ENCODE measurements around the gene CUBN.

Gene CUBN

GRCh38 chr10:17144032-17144431 lies 14.4 kb upstream of the CUBN start:
- no peak overlapping the region for H3K4me3 ChIP-seq (ENCODE audit: low read depth, low read length)
- no peak for DNase-seq (ENCODE audit: low read depth)
- TF ChIP-seq, protein P1, sequence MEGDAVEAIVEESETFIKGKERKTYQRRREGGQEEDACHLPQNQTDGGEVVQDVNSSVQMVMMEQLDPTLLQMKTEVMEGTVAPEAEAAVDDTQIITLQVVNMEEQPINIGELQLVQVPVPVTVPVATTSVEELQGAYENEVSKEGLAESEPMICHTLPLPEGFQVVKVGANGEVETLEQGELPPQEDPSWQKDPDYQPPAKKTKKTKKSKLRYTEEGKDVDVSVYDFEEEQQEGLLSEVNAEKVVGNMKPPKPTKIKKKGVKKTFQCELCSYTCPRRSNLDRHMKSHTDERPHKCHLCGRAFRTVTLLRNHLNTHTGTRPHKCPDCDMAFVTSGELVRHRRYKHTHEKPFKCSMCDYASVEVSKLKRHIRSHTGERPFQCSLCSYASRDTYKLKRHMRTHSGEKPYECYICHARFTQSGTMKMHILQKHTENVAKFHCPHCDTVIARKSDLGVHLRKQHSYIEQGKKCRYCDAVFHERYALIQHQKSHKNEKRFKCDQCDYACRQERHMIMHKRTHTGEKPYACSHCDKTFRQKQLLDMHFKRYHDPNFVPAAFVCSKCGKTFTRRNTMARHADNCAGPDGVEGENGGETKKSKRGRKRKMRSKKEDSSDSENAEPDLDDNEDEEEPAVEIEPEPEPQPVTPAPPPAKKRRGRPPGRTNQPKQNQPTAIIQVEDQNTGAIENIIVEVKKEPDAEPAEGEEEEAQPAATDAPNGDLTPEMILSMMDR (IDR thresholded peaks at IDR 0.05; ENCODE audit: insufficient read depth, low read depth, low read length, missing control alignments) = no peak

DNA sequence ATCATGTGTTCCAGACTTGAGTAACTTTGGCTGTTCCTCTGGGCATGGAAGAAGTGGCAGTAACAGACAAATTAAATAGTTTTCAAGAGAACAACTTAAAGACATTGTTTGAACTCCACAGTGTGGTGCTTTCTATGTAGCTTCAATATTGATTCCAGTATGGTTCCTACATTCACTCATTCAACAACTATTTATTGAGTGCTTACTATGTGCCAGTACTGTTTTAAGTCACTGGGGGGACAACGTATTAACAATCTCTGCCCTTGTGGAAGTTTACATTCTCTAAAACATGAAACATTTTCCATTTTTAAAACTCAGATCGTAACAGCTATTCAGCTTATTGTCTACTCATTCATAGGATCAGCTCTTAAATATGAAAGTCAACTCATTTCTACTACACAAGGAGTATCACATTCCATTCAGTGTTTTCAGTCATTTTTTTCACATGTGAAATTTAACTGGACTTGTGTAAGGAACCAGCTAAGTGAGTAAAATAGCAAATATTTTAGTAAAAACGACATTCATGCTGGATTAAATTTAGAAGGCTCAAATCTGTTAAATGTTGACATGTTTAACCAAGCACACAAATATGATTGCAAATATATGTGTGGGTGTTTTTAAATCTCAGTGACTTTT lies 13.6 kb upstream of the CUBN start:
- no peak for DNase-seq (ENCODE audit: low read depth)
- TF ChIP-seq, protein P1 (IDR thresholded peaks at IDR 0.05; ENCODE audit: insufficient read depth, low read depth, low read length, missing control alignments) = no peak
- H3K4me3 ChIP-seq (ENCODE audit: low read depth, low read length) = no peak overlapping the region

- no peak for DNase-seq (ENCODE audit: low read depth)
- TF ChIP-seq, protein P1 (IDR thresholded peaks at IDR 0.05; ENCODE audit: insufficient read depth, low read depth, low read length, missing control alignments) = no peak
- no peak overlapping the region for H3K4me3 ChIP-seq (ENCODE audit: low read depth, low read length)
Measured at GRCh38 chr10:17141504-17142229, 12.1 kb upstream of the CUBN start.

GRCh38 chr10:17140386-17140761 lies 10.8 kb upstream of the CUBN start:
- H3K4me3 ChIP-seq (ENCODE audit: low read depth, low read length) = no peak overlapping the region
- no peak for DNase-seq (ENCODE audit: low read depth)
- TF ChIP-seq, protein P1 (IDR thresholded peaks at IDR 0.05; ENCODE audit: insufficient read depth, low read depth, low read length, missing control alignments) = no peak

DNA sequence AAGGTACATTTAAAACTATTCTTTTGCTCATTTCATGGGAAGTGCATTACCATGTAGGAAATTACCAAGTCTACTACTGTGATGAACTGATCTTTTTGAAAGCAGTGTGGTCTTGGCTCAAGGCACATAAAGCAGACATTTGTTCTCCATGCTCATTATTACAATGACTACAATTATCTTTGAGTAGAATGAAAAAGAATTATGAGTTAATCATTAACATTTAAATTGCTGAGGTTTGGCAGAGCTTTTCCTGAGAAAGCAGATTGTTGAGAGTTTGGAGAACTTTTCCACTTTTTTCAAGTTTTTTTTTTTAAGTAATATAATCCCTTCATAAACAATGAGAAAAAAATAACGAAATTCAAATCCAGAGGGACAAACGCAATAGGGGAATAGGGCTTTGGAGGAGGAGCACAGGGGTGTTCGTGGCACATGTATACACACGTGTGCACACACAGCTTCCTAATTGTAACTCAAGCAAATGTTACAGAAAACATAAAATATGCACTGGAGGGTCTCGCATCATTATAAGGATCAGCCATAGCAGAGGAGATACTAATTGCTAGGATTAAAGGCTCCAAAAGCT lies 8.9 kb upstream of the CUBN start:
- no peak overlapping the region for H3K4me3 ChIP-seq (ENCODE audit: low read depth, low read length)
- TF ChIP-seq, protein P1 (IDR thresholded peaks at IDR 0.05; ENCODE audit: insufficient read depth, low read depth, low read length, missing control alignments) = no peak
- no peak for DNase-seq (ENCODE audit: low read depth)

- H3K4me3 ChIP-seq (ENCODE audit: low read depth, low read length) = no peak overlapping the region
- TF ChIP-seq, protein P1 (IDR thresholded peaks at IDR 0.05; ENCODE audit: insufficient read depth, low read depth, low read length, missing control alignments) = no peak
- DNase-seq (ENCODE audit: low read depth) = no peak
Measured at GRCh38 chr10:17134737-17135260, 5.2 kb upstream of the CUBN start.
